Heart right ventricle (tissue), 16 donors: ENCODE data around the gene SLC7A6. TPM values are rescaled to one million over a fixed set of nuclear protein-coding genes. Genes with fewer than 3 reads are reported as not detected.

ENCODE experiments used
- ATAC-seq, 8 donors: fragments of 200-7000 bp; cut with Tn5 transposase; one replicate each; pipeline ENCODE4 v1.9.1; 2020; ENCODE audit warnings: mild to moderate bottlenecking in 8 of 8, moderate library complexity in 8 of 8, moderate number of reproducible peaks in 1 of 8
- DNase-seq, 2 donors: peaks; one replicate each; pipeline ENCODE4 v3.0.0-alpha.2; 2020
- H3K27ac ChIP-seq, 10 donors: fragments of 200-600 bp; sonication (generic) in 2 of 10; one replicate each; pipeline versions ENCODE4 v1.5.0 to v1.8.0; 2020 to 2022; ENCODE audit warnings: mild to moderate bottlenecking in 3 of 10
- H3K27me3 ChIP-seq, 7 donors: fragments of 200-600 bp; one replicate each; pipeline ENCODE4 v1.8.0; 2021 to 2022; ENCODE audit warnings: mild to moderate bottlenecking in 2 of 7
- H3K36me3 ChIP-seq, 9 donors: fragments of 200-600 bp; sonication (generic) in 1 of 9; one replicate each; pipeline versions ENCODE4 v1.5.0 to v1.8.0; 2020 to 2022; ENCODE audit warnings: mild to moderate bottlenecking in 2 of 9
- H3K4me1 ChIP-seq, 9 donors: fragments of 200-600 bp; sonication (generic) in 1 of 9; one replicate each; pipeline versions ENCODE4 v1.5.0 to v1.8.0; 2020 to 2022; ENCODE audit warnings: mild to moderate bottlenecking in 4 of 9
- H3K4me3 ChIP-seq, 10 donors: fragments of 200-600 bp; sonication (generic) in 2 of 10; one replicate each; pipeline versions ENCODE4 v1.5.0 to v1.8.0; 2020 to 2022; ENCODE audit warnings: mild to moderate bottlenecking in 7 of 10, moderate library complexity in 2 of 10
- H3K9me3 ChIP-seq, 11 donors: fragments of 200-600 bp in 10 of 11; sonication (generic) in 2 of 11; one replicate each; pipeline versions ENCODE4 v1.5.0 to v1.8.0; 2013 to 2022; ENCODE audit warnings: mild to moderate bottlenecking in 2 of 11, control low read depth in 1 of 11, moderate library complexity in 1 of 11
- WGBS, 2 donors: extraction: QIAGEN DNeasy Blood & Tissue Kit; methylation state at CpG; one replicate each; pipeline ENCODE4 v1.1.7; 2013; ENCODE audit warnings: inconsistent platforms in 1 of 2; 5-methylcytosine and 5-hydroxymethylcytosine counted together
- intact Hi-C, 10 donors: fragments of 100-400 bp; cut with DNase I; formaldehyde crosslinking; loops; one replicate each; pipeline versions ENCODE4 v1.11.1 to v1.14.2; 2022
- polyA plus RNA-seq, 2 donors: library from polyadenylated mRNA; stranded (reverse); fragments of 200-250 nt; gene quantifications; one replicate each; pipeline ENCODE4 v1.2.3, GENCODE V29; 2013
- total RNA-seq, 10 donors: library from RNA; stranded (reverse); fragmentation: NEBNext Ultra II Directional in 3 of 10; extraction: Animal tissue kit (Norgen Biotek cat#: 25700) in 3 of 10; gene quantifications; one replicate each; pipeline versions ENCODE4 v1.2.1 to v1.2.4, GENCODE V29; 2021 to 2023
- TF ChIP-seq, protein P1 (sequence below), 9 donors: fragments of 200-600 bp; sonication (generic) in 2 of 9; IDR thresholded peaks; one replicate each; pipeline versions ENCODE4 v1.5.0 to v1.8.0; 2021 to 2022; ENCODE audit warnings: antibody characterized with exemption in 9 of 9, mild to moderate bottlenecking in 5 of 9, moderate library complexity in 1 of 9
- donor health status: Arrhythmogenic right ventricular cardiomyopathy.
- donor health status: ischemic (EF 13 %, LVEDD 7.1; RV severe dilation, severe dysfunction).
- donor health status: healthy with polysubstance abuse.
- donor health status: DM: no; HTN: yes; CAD: no.
- donor health status: DM: no; HTN: no; CAD: no.
- donor health status: ischemic (EF 25% LVEDD 6.9; RV normal size, moderate dysfunction).
- donor health status: ischemic (EF 25% LVEDD 5.7; RV mildly dilated, moderate dysfunction).
- donor health status: healthy.
- donor health status: DM: yes; HTN: yes; CAD: no.
- donor health status: Ischemic cardiomyopathy.
- donor health status: ischemic (EF 35%, LVEDD 5.7; RV mildly dilated, moderate dysfunction).
- donor health status: nonischemic (EF 11% LVEDD 7.7; RV severe dilation, severe dysfunction).
- donor health status: DM: yes; HTN: yes; CAD: no.
- donor health status: PGD.
- donor health status: ischemic (EF 29% LVEDD 5.4; RV normal size, mild dysfunction).
- donor health status: nonischemic (EF 23%, LVEDD 6.1; RV moderate dilation, normal function).

The SLC7A6 gene
- total and polyA plus RNA-seq, 12 donors, result 22.6 to 85.6 (median 42.4) TPM

DNA sequence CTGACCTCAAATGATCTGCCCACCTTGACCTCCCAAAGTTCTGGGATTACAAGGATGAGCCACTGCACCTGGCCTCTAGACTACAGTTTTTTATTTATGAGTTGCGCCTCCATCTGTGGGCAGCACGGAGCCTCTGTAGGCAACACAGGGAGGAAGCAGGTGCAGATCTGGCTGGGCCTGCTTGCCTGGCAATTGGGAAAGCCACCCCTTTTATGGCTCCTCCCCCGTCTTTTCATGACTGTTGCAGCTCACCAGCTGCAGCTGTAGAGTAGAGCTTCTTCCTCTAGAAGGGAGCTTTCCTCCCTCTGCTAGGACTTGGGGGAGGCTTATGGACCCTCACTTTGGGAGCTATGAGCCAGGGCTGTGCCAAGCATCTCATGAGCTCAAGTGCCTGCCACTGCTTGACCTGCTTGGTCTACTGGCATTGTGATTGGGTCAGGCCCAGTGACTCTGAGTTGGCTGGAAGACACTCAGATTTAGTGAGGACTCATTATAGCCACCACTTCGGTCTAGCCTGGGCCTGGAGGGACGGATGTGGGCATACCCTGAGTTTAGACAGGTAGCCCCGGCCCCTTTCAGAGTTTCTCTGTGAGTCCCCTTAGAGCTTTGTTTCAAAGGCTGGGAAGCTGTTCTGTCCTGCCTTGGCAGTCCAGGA lies 6.9 kb upstream of the SLC7A6 start:
- ATAC-seq, result peak in 1 of 8 donors; percentile 1
- H3K4me1 ChIP-seq, result peaks cover 11 to 91% (median 39%) of the 10 kb centered on the region in 9 donors
- peaks cover 0 to 85% (median 37%) of the 10 kb centered on the region in 9 donors for H3K36me3 ChIP-seq
- no peaks in the 10 kb centered on the region for H3K27me3 ChIP-seq
- peak overlapping the region; percentile 43 to 94 (median 71) for H3K27ac ChIP-seq
- H3K4me3 ChIP-seq, result no peak overlapping the region
- intact Hi-C loops, result loop anchor here in 1 of 10 donors (10.0 kb wide), 1 partner anchor 257 kb away; no protein-coding TSS in a partner anchor
- no peaks in the 10 kb centered on the region for H3K9me3 ChIP-seq
- no peak for DNase-seq
- TF ChIP-seq, protein P1, sequence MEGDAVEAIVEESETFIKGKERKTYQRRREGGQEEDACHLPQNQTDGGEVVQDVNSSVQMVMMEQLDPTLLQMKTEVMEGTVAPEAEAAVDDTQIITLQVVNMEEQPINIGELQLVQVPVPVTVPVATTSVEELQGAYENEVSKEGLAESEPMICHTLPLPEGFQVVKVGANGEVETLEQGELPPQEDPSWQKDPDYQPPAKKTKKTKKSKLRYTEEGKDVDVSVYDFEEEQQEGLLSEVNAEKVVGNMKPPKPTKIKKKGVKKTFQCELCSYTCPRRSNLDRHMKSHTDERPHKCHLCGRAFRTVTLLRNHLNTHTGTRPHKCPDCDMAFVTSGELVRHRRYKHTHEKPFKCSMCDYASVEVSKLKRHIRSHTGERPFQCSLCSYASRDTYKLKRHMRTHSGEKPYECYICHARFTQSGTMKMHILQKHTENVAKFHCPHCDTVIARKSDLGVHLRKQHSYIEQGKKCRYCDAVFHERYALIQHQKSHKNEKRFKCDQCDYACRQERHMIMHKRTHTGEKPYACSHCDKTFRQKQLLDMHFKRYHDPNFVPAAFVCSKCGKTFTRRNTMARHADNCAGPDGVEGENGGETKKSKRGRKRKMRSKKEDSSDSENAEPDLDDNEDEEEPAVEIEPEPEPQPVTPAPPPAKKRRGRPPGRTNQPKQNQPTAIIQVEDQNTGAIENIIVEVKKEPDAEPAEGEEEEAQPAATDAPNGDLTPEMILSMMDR (IDR thresholded peaks at IDR 0.05), result no peak
- 75 to 76% methylated on average over 6 of the region's 6 CpGs for WGBS, 2 donors

GRCh38 chr16:68257906-68258800 lies 6.2 kb upstream of the SLC7A6 start:
- 66 to 72% methylated on average over 13 of the region's 13 CpGs for WGBS, 2 donors
- peaks cover 0 to 77% (median 37%) of the 10 kb centered on the region in 9 donors for H3K36me3 ChIP-seq
- no peak for DNase-seq

GRCh38 chr16:68259007-68259825 lies 5.1 kb upstream of the SLC7A6 start:
- Histone ChIP-seq H3K4me3 (no peak overlapping the region), H3K27me3 (no peaks in the 10 kb centered on the region), H3K4me1 (peaks cover 5 to 83% (median 33%) of the 10 kb centered on the region in 9 donors), H3K9me3 (no peaks in the 10 kb centered on the region), H3K36me3 (peaks cover 0 to 67% (median 29%) of the 10 kb centered on the region in 9 donors), H3K27ac (peak overlapping the region in 9 of 10 donors; percentile 10 to 80 (median 70))
- TF ChIP-seq, protein P1 (IDR thresholded peaks at IDR 0.05), result no peak
- DNase-seq (no peak), ATAC-seq (peak in 4 of 8 donors; percentile 1 to 29 (median 13))
- intact Hi-C loops, result loop anchor here in 1 of 10 donors (10.0 kb wide), 1 partner anchor 256 kb away; no protein-coding TSS in a partner anchor
- 77 to 80% methylated on average over 27 of the region's 27 CpGs for WGBS, 2 donors

More at GRCh38 chr16:68257906-68258800, 6.2 kb upstream of the SLC7A6 start:
- peak; percentile 21 to 71 (median 41) for ATAC-seq
- Histone ChIP-seq H3K4me3 (no peak overlapping the region), H3K27ac (peak overlapping the region; percentile 43 to 80 (median 71)), H3K27me3 (no peaks in the 10 kb centered on the region), H3K4me1 (peaks cover 5 to 85% (median 32%) of the 10 kb centered on the region in 9 donors), H3K9me3 (no peaks in the 10 kb centered on the region)
- TF ChIP-seq, protein P1 (IDR thresholded peaks at IDR 0.05), result no peak
- intact Hi-C loops, result loop anchor here in 1 of 10 donors (10.0 kb wide), 1 partner anchor 257 kb away; no protein-coding TSS in a partner anchor
